Measurements from ENCODE around the gene KANSL1L.

KANSL1L gene

DNA sequence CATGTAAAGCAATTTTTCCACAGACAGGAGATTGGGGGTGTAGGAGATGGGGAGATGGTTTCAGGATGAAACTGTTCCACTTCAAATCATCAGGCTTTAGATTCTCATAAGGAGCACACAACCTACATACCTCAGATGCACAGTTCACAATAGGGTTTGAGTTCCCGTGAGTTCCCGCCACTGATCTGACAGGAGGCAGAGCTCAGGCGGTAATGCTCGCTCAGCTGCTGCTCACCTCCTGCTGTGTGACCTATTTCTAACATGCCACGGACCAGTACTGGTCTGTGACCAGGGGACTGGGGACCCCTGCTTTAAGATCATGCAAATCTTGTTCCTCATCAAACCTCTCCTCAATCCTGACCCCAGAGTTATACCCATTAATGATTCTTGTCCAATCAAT is 98.7 kb downstream of the KANSL1L start:
- DNase-seq (ENCODE audit: low read depth in 2 of 2), result no peak

DNA sequence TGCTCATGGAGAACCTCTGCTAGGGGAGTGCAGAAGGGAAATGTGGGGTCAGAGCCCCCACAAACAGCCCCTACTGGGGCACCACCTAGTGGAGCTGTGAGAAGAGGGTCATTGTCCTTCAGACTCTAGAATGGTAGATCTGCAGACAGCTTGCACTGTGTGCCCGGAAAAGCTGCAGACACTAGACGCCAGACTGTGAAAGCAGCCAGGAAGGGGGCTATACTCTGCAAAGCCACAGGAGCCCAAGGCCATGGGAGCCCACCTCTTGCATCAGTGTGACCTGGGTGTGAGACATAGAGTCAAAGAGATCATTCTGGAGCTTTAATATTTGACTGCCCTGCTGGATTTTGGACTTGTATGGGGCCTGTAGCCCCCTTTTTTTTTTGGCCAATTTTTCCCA is 107.9 kb downstream of the KANSL1L start:
- no peak for DNase-seq (ENCODE audit: low read depth in 2 of 2)

DNA sequence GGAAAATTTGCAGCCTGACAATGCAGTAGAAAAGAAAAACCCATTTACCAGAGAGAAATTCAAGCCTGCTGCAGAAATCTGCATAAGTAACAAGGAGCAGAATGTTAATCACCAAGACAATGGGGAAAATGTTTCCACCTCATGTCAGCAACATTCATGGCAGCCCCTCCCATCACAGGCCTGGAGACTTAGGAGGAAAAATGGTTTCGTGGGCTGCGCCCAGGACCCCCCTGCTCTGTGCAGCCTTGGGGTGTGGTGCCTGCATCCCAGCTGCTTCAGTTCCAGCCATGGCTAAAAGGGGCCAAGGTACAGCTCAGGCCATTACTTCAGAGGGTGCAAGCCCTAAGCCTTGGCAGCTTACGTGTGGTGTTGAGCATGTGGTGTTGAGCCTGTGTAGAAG is 115.4 kb downstream of the KANSL1L start:
- no peak for DNase-seq (ENCODE audit: low read depth in 2 of 2)

DNA sequence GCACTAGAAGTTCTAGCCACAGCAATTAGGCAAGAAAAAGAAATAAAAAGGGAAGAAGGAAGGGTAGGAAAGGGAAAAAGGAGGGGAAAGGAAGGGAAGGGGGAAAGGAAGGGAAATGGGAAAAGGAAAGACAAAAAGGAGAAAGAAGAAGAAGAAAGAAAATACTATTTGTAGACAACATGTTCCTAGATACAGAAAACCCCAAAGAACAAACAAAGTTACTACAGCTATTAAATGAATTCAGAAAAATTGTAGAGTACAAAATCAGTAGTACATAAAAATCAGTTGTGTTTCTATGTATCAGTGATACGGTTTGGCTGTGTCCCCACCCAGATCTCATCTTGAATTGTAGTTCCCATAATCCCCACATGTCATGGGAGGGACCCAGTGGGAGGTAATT is 116.5 kb downstream of the KANSL1L start:
- DNase-seq (ENCODE audit: low read depth in 2 of 2), result no peak

DNA sequence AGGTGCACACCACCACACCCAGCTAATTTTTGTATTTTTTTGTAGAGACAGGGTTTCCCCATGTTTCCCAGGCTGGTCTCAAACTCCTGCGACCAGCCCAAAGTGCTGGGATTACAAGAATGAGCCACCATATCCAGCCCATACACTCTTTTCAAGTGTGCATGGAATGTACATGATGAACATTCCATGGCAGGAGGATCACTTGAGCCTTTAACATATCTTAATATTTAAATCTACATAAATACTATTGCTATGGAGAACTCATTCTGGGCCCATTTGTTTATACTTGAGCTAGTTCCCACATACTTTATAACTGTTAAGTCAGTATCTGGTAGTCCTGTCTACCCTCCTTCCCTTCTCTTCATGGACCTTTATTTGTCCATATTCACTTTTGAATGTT is 120.3 kb downstream of the KANSL1L start:
- DNase-seq (ENCODE audit: low read depth in 2 of 2), result no peak

DNA sequence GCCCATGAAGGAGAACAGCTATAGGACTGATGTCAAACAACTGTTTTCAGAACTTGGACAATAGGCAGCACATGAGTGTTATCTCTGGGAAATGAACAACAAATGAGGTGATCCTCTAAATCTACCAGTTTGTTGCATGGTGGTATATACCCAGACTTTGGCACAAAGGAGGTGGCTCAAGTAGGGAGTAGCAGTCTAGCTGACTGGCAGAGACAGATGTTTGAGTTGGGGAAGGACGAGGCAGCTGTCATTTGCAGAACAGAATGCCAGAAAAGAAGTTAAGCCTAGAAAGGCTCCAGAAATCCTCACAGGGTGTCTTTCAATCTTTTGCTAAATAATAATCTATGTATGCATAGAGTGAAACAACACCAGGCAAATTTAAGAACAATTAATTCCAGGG is 121.4 kb downstream of the KANSL1L start:
- no peak for DNase-seq (ENCODE audit: low read depth in 2 of 2)

DNA sequence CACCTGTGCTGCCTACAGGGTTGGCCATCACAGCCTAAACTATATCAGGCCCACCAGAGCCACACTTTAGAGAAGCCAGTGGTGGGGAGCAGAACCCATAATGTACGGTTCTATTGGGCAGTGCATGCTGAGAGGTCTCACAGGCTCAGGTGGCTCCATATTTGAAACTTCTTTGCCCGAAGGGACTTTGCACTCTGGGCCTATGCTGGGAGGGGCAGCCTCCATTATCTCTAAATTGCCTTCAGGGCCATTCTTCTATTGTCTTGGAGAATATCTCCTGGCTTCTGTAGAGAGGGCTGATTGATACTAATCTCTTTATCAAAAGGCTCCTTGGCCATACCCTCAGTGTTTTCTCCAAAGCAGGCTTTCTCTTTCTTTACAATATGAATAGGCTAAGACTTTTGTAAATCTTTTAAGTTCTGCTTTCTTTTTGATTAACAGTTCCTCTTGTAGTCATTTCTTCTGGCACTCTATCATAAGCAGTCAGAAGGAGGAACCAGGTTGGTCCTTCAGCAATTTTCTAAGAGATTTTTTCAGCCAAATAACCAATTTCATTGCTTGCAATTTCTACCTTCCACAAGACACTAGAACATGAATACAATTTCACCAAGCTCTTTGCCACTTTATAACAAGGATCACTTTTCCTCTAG is 124.2 kb downstream of the KANSL1L start:
- DNase-seq (ENCODE audit: low read depth in 2 of 2), result no peak

DNA sequence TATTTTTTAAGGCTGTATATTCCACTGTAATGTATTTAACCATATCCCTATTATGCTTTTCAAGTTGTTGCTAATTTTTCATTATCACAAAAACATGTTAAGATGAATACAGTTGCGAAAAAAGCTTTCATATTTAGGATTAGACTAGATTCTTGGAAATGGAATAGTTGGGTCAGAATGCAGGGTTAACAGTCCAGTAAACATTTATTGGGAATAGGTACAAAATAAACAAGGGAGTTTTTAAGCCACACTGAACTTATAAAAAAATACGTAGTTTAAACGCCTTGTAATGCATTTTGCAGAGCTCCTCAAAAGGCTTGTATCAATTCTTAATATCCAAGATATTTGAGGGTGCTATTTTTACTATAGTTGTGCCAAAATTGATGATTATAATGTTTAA is 133.1 kb downstream of the KANSL1L start:
- DNase-seq (ENCODE audit: low read depth in 2 of 2), result no peak

DNA sequence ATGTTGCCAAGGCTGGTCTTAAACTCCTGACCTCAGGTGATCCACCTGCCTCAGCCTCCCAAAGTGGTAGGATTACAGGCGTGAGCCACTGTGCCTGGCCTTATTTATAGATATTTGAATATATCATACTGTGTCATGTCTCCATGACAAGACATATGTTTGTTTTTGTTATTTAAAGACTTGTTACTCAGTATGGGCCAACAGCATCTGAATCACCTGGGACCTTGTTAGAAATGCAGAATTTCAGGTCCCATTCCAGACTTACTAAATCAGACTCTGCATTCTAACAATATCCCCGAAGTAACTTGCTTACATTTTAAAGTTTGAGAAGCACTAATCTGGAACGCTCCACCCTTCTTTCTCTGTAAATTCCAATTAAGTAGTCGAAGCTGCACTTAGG is 135.5 kb downstream of the KANSL1L start:
- DNase-seq (ENCODE audit: low read depth in 2 of 2), result no peak

DNA sequence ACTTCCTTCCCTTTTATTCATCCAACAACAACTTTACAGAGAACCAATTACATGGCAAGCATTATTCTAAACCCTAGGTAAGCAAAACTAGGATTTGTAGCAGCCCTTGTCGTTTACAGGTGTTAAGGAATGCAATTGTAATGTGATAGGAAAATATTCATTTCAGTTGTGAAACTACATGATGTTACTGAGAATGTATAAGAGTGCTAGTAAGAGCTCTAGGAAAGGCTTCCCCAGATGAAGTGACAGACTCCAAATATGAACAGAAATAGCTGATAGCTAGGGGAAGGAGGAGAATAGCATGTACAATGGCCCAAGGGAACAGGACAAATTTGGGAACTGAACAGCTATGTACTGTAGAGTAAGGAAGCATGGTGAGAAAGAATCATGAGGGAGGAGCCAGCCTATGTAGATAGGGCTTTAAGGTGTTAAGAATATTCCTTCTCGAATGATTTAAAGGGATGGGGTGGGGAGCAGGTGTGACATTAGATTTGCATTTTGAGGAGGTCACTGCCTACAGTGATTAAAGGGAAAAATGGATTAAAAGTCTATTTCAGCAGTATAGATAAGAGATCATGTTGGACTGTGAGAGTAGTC is 137.0 kb downstream of the KANSL1L start:
- no peak for DNase-seq (ENCODE audit: low read depth in 2 of 2)

DNA sequence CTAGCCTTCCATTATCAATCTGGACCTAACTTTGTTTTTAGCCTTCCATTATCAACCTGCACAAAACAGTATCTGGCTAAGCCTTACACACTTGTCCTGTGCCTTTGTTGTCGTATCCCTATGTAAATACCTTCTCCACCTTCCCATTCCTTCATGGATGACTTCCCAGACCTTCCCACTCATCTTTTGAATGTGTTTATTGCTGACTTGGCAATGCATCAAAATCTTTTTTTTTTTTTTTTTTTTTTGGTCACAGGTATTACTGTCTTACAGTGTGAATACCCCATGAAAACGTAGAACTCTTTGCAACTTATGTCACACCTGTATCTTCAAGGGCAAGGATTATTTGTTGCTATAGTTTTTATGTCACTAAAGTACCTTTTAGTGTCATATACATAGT is 143.0 kb downstream of the KANSL1L start:
- no peak for DNase-seq (ENCODE audit: low read depth in 2 of 2)

DNA sequence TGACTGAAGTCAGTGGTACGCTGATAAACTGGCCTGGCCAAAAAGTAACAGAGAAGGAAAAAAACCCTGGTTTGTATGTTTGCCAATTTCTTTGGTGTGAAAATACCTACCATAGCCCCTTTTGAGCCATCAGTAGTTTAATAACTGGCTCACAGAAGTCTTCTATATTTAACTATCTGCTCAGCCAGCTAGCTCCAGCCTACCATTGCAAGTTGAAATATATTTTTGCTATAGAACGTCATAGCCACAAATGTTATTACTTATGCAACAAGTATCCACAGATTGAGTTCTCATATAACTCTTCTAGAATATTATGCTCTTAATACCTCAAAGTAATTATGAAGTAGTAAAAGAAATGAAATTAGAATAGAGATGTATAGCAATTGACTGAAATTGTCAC is 143.6 kb downstream of the KANSL1L start:
- no peak for DNase-seq (ENCODE audit: low read depth in 2 of 2)

DNA sequence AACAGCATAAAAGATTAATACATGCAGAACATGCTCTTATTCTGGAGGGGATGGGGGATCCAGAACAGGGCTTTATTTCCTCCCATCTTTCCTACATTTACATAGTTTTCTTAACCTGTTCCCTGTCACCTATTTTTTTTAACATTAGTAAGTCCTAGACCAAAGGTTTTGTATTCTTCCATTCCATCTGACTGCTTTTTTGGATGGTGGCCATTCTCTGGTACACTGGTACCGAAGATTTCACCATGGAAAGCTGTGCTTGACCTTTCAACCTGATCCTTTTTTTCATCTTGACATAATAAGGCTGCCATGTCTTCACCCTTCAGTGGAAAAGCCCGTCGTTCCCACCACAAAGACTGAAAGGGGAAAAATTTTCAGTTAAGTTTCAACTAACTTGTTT is 148.4 kb downstream of the KANSL1L start:
- no peak for DNase-seq (ENCODE audit: low read depth in 2 of 2)

DNA sequence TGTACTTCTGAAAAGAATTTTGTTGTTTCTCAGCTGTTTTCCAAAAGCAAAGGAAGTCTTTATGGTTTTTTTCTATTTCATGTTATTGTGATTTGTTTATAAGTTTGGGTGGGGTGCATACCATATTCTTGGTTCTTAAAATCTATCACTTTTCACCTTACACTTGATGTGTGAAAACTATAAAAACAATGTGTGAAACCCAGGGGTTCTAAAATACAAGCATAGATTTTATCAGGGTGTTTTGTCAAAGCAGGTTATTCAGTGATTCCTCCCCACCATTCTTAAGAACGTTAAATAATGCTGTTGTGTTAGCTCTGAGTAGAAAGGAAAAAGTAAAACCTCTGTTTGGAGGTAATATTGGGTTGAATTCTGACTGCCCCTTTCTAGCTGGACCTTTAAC is 151.1 kb downstream of the KANSL1L start:
- DNase-seq (ENCODE audit: low read depth in 2 of 2), result no peak

DNA sequence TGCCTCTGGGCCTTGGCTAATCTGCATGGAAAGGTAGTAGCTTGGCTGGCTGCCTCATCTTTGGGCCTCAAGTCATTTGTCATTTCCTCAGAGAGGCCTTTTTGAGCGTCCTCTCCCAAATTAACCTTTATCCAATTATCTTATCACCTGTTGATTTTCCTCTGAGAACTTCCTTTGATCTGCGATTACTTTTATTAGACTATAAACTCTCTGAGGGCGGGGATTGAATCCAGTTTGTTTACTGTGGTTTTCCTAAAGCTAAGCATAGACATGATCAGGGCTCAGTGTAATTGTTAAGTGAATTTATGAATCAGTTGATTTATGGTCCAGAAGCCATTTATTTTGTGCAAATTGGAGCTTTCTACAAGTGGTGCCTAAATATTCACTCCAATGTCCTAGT is 161.3 kb downstream of the KANSL1L start:
- DNase-seq (ENCODE audit: low read depth in 2 of 2), result no peak

DNA sequence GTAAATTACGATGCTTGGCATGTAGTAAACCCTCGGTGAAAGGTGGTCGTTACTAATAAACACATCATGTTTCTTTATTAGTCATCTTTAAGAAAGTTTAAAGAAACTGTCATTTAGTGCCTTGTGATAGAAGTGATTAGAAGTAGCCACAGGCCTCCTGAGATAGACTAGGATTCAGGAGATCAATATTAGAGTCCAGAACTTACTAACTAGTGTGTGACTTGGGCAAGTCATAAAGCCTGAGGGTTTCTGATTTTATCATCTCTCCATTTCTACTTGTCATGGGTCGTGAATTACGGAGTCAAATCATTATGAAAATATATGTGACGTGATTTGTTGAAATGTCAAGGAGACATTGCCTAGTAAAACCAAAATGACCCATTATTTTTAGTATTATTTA is 162.1 kb downstream of the KANSL1L start:
- DNase-seq (ENCODE audit: low read depth in 2 of 2), result no peak

DNA sequence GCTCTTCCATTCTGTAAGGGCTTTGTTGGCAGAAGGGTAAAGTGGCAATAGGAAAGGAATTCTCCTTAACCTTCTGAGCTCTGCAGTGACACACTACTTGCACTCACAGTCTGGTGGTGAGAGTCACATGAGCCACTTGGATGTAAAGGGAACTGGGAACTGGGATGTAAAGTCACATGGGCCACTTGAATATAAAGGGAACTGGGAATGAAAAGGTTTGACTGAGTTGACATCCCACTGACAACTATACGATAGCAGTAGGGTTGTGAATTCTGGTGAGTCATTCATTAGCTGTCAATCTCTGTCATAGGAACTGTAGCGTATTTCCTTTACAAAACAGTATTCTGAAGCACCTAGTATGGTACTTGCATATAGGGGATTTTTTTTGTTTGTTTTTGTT is 163.3 kb downstream of the KANSL1L start:
- no peak for DNase-seq (ENCODE audit: low read depth in 2 of 2)

DNA sequence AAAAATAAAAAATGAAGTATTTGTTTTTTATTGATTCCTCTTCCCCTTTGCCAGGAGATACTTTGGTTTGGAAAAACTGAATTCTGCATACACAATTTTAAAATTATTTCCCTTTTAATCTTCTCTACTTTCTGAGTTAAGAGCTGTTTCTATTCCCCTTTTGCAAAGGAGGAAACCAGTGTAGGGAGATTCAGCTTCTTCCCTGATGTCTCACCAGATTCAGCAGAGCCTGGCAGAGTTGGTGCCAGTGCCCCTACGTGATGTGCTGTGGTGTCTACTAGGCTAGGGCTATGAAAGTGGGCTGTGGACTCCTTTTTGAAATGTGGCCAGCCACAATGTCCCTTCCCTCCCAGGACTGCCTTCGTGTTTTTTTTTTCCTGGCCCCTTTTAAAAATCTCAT is 166.3 kb downstream of the KANSL1L start:
- DNase-seq (ENCODE audit: low read depth in 2 of 2), result no peak

DNA sequence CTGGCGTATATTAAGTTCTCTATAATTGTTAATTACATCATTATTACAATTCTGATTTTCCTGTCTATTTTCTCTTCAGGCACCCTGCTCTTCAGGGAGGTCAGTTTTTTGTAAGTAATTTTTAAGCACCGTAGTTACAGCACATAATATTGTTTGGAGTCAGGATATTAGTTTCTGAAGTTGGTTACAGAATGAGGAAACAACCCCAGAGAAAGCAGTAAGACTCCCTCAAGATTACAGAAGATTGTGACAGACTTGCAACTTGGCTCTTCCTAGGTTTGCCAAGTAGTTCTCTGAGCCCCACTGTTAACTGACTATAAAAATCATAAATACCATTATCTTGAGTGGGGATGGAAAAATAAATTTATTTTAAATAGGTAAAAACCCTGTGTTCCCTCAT is 167.8 kb downstream of the KANSL1L start:
- no peak for DNase-seq (ENCODE audit: low read depth in 2 of 2)

DNA sequence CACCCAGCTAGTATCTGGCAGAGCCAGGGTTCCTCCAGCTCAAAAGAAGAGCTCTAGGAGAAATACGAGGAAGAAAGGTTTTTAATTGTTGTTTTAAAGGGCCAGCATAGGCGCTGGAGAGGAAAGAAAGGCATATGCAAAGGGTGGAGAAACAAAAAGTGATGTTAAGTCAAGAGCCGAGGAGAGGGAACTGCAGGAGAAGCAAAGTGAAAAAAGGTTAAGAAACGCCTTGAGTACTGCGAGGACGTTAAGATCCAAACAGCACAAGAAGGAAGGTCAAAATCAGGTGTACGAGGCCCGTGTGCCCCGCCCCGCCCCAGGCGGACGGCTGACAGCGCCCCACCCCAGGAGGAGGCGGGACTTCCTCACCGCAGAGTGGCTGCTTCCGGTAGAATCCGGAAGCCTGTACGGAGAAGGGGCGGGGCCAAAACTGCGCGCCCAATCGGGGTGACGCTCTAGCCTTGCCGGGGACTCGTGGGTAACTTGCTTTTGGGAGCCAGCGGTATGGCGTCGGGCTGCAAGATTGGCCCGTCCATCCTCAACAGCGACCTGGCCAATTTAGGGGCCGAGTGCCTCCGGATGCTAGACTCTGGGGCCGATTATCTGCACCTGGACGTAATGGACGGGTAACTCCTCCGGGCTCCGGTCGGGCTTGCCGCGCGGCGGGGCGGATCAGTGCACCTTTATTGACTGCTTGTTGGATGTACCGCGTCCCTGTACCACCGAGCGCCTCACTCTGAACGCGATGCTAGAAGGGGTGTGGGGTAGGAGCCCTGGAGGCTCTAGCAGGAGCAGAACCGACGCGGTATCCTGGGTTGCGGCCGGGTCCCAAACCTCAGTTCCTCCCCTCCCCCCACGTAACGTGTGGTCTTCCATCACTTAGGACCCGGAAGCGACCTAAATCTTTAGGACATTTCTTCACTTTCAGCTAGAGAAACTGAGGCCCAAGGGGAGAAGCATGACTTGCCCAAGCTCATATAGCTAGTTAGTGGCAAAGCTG is 168.8 kb downstream of the KANSL1L start, which contains the start of gene RPE:
RPE (plus strand) TSS at position 481 of the 1,000 bp plus-strand sequence; CDS start at position 505, 24 bp downstream.
- DNase-seq (ENCODE audit: low read depth in 2 of 2), result peak; percentile 96 to 98

DNA sequence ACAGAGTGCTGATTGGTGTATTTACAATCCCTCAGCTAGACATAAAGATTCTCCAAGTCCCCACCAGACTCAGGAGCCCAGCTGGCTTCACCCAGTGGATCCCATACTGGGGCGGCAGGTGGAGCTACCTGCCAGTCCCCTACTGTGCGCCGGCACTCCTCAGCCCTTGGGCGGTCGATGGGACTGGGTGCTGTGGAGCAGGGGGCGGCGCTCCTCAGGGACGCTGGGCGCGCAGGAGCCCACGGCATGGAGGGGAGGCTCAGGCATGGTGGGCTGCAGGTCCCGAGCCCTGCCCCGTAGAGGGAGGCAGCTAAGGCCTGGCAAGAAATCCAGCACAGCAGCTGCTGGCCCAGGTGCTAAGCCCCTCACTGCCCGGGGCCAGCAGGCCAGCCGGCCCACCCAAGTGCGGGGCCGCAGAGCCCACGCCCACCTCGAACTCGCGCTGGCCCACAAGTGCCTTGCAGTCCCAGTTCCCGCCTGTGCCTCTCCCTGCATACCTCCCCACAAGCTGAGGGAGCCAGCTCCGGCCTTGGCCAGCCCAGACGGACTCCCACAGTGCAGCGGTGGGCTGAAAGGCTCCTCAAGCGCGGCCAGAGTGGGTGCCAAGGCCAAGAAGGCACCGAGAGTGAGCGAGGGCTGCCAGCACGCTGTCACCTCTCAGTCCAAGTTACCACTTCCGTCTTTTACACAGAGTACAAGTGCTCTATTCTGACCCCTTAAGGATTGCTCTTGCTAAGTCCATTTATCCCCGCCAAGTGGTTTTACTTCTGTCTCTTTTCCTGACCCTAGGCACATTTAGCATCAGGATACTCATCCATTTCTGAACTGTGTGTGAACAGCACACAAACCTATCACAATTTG is 170.5 kb downstream of the KANSL1L start:
- no peak for DNase-seq (ENCODE audit: low read depth in 2 of 2)

DNA sequence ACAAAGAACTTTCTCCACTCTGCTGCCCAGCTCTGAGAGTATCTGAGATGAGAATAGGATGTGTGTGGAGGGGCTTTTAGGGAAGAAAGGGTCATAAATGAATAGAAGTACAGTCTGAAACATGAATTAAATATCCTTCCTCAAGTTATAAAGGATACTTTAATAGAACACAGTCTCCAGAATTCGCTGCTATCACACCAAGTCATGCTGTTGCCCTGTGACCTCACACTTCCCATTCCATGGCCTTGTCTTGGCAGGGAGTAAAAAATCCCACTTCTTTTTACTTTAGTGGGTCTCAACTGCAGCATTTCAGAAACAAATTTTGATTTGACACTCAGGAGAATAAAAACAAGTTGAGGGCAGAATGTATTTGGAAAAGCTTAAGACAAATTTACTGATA is 172.6 kb downstream of the KANSL1L start:
- DNase-seq (ENCODE audit: low read depth in 2 of 2), result no peak

Data from stimulated activated CD4-positive, alpha-beta T cell treated with anti-CD3 and anti-CD28 coated beads, Interleukin-12 subunit alpha, Interleukin-12 subunit beta, amount 100 ng/mL, for 24 hours (primary cell).